Activated CD8-positive, alpha-beta T cell treated with anti-CD3 and anti-CD28 coated beads for 36 hours (primary cell): Measurements from ENCODE around the gene PCSK1N. TPM values are rescaled to one million over a fixed set of nuclear protein-coding genes. Genes with fewer than 3 reads are reported as not detected.

Source experiments
- ATAC-seq: fragments of 200-7000 bp; cut with Tn5 transposase; one replicate; pipeline ENCODE4 v1.10.0; 2021; ENCODE audit warnings: mild to moderate bottlenecking, moderate library complexity
- CTCF ChIA-PET: fragments of 350-600 bp; sonication (Branson Sonifier 250); formaldehyde crosslinking; loops from one replicate; lab custom pipeline; 2021; ENCODE audit warnings: antibody characterized with exemption; lab: Charles Lee
- POLR2A ChIA-PET: fragments of 350-600 bp; sonication (Branson Sonifier 250); formaldehyde crosslinking; loops from one replicate; lab custom pipeline; 2021; ENCODE audit warnings: antibody characterized with exemption; lab: Charles Lee
- DNase-seq: peaks from one replicate; pipeline ENCODE4 v3.0.0-alpha.2; 2020
- H3K27ac Mint-ChIP-seq: one replicate; pipeline ENCODE4 v1.8.0; 2021; ENCODE audit warnings: mild to moderate bottlenecking, mixed read lengths
- H3K27me3 Mint-ChIP-seq: one replicate; pipeline ENCODE4 v1.8.0; 2021; ENCODE audit warnings: mixed read lengths
- H3K36me3 Mint-ChIP-seq: one replicate; pipeline ENCODE4 v1.8.0; 2021; ENCODE audit warnings: low read depth, mixed read lengths
- H3K4me1 Mint-ChIP-seq: one replicate; pipeline ENCODE4 v1.8.0; 2021; ENCODE audit warnings: low read depth, mixed read lengths
- H3K4me3 Mint-ChIP-seq: one replicate; pipeline ENCODE4 v1.8.0; 2021; ENCODE audit warnings: mild to moderate bottlenecking, moderate library complexity, mixed read lengths
- H3K9me3 Mint-ChIP-seq: one replicate; pipeline ENCODE4 v1.8.0; 2021; ENCODE audit warnings: mixed read lengths
- intact Hi-C: fragments of 100-400 bp; cut with micrococcal nuclease; formaldehyde crosslinking; loops from one replicate; pipeline ENCODE4 v1.10.0; 2022
- total RNA-seq, 2 experiments: library from RNA; stranded (reverse); gene quantifications; one replicate each; pipeline ENCODE4 v1.2.3, GENCODE V29; 2021
- TF ChIP-seq, protein P1 (sequence below): fragments of 200-600 bp; IDR thresholded peaks from one replicate; pipeline ENCODE4 v1.8.0; 2022; ENCODE audit warnings: antibody characterized with exemption, mild to moderate bottlenecking

The PCSK1N gene
- total RNA-seq, 2 experiments from 2014 or later, result 1.1 to 1.4 TPM

DNA sequence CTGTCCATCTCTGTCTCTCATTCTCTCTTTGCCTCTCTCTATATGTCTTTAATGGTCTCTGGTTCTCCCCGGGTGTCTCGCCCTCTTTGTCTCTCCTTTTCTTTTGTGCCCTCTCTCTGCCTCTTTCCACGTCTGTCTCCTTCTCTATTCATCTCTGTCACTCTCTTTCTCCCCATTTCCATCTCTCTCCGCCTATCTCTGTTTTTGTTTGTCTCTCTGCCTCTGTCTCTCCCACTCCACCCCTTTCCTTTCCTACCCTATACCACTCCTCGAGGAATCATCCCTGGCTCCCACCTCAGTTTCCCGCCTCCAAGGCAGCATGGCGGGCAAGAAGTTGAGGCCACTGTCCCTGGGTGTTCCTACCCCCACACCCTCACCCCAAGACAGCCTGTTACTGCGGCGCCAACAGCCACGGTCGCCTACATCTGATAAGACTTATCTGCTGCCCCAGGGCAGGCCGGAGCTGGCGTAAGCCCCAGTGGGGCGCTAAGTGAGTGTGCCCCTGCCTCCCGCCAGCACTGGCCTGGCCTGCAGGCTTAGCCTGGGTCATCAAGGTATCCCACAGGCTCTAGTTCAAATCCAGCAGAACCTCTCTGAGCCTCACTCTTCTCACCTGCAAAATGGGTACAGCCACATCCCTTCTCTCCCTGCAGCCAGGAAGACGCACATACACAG lies 49.7 kb downstream of the PCSK1N start:
- TF ChIP-seq, protein P1, sequence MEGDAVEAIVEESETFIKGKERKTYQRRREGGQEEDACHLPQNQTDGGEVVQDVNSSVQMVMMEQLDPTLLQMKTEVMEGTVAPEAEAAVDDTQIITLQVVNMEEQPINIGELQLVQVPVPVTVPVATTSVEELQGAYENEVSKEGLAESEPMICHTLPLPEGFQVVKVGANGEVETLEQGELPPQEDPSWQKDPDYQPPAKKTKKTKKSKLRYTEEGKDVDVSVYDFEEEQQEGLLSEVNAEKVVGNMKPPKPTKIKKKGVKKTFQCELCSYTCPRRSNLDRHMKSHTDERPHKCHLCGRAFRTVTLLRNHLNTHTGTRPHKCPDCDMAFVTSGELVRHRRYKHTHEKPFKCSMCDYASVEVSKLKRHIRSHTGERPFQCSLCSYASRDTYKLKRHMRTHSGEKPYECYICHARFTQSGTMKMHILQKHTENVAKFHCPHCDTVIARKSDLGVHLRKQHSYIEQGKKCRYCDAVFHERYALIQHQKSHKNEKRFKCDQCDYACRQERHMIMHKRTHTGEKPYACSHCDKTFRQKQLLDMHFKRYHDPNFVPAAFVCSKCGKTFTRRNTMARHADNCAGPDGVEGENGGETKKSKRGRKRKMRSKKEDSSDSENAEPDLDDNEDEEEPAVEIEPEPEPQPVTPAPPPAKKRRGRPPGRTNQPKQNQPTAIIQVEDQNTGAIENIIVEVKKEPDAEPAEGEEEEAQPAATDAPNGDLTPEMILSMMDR, result no peak
- no peak for ATAC-seq
- Mint-ChIP-seq H3K4me3 (no peak overlapping the region), H3K36me3 (no peaks in the 10 kb centered on the region), H3K9me3 (no peaks in the 10 kb centered on the region), H3K27ac (no peak overlapping the region), H3K4me1 (peaks cover 11% of the 10 kb centered on the region), H3K27me3 (no peaks in the 10 kb centered on the region)
- intact Hi-C loops, result no loop called here
- no peak for DNase-seq
- ChIA-PET POLR2A (no interaction called here), CTCF (no interaction called here)

DNA sequence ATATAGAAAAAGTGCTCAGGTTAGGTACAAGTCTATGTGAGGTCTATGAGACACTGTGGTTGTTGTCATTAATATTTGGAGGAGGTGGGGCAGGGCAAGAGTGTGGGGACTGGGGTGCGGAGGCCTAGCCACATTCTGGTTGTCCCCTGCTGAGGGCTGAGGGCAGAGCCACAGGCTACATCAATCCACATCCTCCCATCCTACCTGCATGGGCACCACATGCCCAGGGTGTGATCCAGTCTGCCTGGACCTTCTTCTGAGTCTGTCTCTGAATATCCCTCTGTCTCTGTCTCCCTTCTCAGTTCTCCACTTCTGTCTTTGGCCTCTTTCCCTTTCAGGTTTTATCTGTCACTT lies 50.2 kb downstream of the PCSK1N start:
- ChIA-PET POLR2A (no interaction called here), CTCF (no interaction called here)
- Mint-ChIP-seq H3K27ac (no peak overlapping the region), H3K27me3 (no peaks in the 10 kb centered on the region), H3K9me3 (no peaks in the 10 kb centered on the region), H3K4me3 (no peak overlapping the region), H3K36me3 (no peaks in the 10 kb centered on the region), H3K4me1 (peaks cover 11% of the 10 kb centered on the region)
- DNase-seq (no peak), ATAC-seq (no peak)
- TF ChIP-seq, protein P1, result no peak
- intact Hi-C loops, result no loop called here

DNA sequence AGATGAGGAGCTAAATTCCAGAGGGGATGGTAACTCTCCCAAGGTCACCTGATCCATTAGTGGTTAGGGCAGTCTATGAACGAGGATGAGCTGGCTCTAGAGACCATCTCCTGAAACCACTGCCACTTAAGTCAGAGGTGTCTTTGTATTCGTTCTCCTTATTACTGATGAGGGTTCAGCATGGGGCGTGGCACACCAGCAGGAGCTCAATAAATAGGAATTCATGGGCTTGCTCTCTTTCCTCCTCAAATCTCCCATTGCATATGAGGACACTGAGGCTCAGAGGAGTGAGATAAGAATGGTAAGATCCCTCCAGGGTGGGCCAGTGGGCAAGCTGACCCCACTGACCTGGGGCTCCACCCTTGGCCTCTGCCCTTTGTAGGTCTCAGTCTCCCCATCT lies 50.7 kb downstream of the PCSK1N start:
- peaks cover 9% of the 10 kb centered on the region for H3K4me1 Mint-ChIP-seq
- no peaks in the 10 kb centered on the region for H3K36me3 Mint-ChIP-seq
- no peaks in the 10 kb centered on the region for H3K9me3 Mint-ChIP-seq
- TF ChIP-seq, protein P1, result no peak
- H3K27ac Mint-ChIP-seq, result no peak overlapping the region
- ChIA-PET POLR2A (no interaction called here), CTCF (no interaction called here)
- no peak for ATAC-seq
- H3K27me3 Mint-ChIP-seq, result no peaks in the 10 kb centered on the region
- intact Hi-C loops, result no loop called here
- no peak overlapping the region for H3K4me3 Mint-ChIP-seq
- no peak for DNase-seq

DNA sequence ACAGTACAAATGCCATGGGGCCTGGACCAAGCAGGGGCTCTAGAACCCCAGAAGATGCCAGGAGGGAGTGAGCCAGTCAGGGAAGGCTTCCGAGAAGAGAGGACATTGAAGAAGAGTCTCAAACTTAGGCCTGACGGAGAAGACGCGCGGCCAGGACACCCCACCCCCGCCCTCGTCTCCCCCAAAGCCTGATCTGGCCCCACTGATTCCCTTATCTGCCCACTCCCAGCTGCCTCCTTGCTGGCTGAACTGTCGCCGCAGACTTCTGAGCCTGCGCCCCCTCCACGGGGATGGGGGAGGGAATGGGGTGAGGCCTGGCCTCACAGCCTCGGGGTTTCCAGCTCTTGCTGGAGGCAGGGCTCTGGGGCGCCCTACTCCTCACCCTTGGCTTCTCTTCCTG lies 52.6 kb downstream of the PCSK1N start:
- no peaks in the 10 kb centered on the region for H3K4me1 Mint-ChIP-seq
- ChIA-PET CTCF (no interaction called here), POLR2A (no interaction called here)
- no peaks in the 10 kb centered on the region for H3K9me3 Mint-ChIP-seq
- TF ChIP-seq, protein P1, result no peak
- no peak overlapping the region for H3K4me3 Mint-ChIP-seq
- no peaks in the 10 kb centered on the region for H3K27me3 Mint-ChIP-seq
- H3K27ac Mint-ChIP-seq, result no peak overlapping the region
- ATAC-seq, result no peak
- intact Hi-C loops, result no loop called here
- no peaks in the 10 kb centered on the region for H3K36me3 Mint-ChIP-seq
- no peak for DNase-seq

DNA sequence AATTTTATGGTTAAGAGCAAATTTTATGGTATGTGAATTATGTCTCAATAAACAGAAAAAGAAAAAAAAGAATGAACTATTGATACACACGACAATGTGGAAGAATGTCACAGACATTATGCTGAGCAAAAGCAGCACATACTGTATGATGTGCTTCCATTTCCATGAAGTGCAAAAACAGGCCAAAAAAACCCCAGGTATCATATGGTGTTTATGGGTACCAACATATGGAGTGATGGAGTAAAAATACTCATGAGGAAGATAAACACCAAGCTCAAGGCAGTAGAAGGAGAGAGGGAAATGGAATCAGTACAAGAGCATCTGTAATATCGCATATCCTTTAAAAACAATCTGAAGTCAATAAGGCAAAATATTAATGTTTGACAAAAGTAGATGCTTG lies 53.2 kb downstream of the PCSK1N start:
- POLR2A ChIA-PET, result no interaction called here
- Mint-ChIP-seq H3K27me3 (no peaks in the 10 kb centered on the region), H3K4me3 (no peak overlapping the region), H3K36me3 (no peaks in the 10 kb centered on the region), H3K27ac (no peak overlapping the region), H3K4me1 (no peaks in the 10 kb centered on the region), H3K9me3 (no peaks in the 10 kb centered on the region)
- TF ChIP-seq, protein P1, result no peak
- DNase-seq, result no peak
- intact Hi-C loops, result no loop called here
- ATAC-seq, result no peak
- CTCF ChIA-PET, result no interaction called here
